Lower lobe of right lung (tissue), 2 donors: ENCODE measurements around the gene HTR2A. TPM values are rescaled to one million over a fixed set of nuclear protein-coding genes. Genes with fewer than 3 reads are reported as not detected.

Experiments used
- ATAC-seq, 2 donors: fragments of 200-7000 bp; cut with Tn5 transposase; one replicate each; pipeline ENCODE4 v1.9.1; 2020 to 2022; ENCODE audit warnings: mild to moderate bottlenecking in 2 of 2, moderate library complexity in 2 of 2
- DNase-seq: peaks from one replicate; pipeline ENCODE4 v3.0.0-alpha.2; 2020
- H3K27ac ChIP-seq: fragments of 200-600 bp; one replicate; pipeline ENCODE4 v1.8.0; 2022
- H3K27me3 ChIP-seq: fragments of 200-600 bp; one replicate; pipeline ENCODE4 v1.8.0; 2022; ENCODE audit warnings: low read depth
- H3K36me3 ChIP-seq: fragments of 200-600 bp; one replicate; pipeline ENCODE4 v1.8.0; 2022; ENCODE audit warnings: mild to moderate bottlenecking
- H3K4me1 ChIP-seq: fragments of 200-600 bp; one replicate; pipeline ENCODE4 v1.8.0; 2022
- H3K4me3 ChIP-seq: fragments of 200-600 bp; one replicate; pipeline ENCODE4 v1.8.0; 2022; ENCODE audit warnings: mild to moderate bottlenecking
- H3K9me3 ChIP-seq: fragments of 200-600 bp; one replicate; pipeline ENCODE4 v1.8.0; 2022
- CTCF ChIP-seq: fragments of 200-600 bp; IDR thresholded peaks from one replicate; pipeline ENCODE4 v1.8.0; 2022; ENCODE audit warnings: antibody characterized with exemption, mild to moderate bottlenecking
- intact Hi-C: fragments of 100-400 bp; cut with DNase I; formaldehyde crosslinking; loops from one replicate; pipeline ENCODE4 v1.11.0; 2022
- total RNA-seq: library from RNA; stranded (reverse); fragmentation: NEBNext Ultra II Directional; extraction: Animal tissue kit (Norgen Biotek cat#: 25700); gene quantifications from one replicate; pipeline ENCODE4 v1.2.1, GENCODE V29; 2021
- donor health status: DM: no; HTN: yes; CAD: no; lungs with severe emphysema.

HTR2A gene
- total RNA-seq, 1 donor from 2014 or later, result 0.32 TPM

GRCh38 chr13:46860722-46861121, 36.1 kb downstream of the HTR2A start:
- DNase-seq, result no peak
- Histone ChIP-seq H3K27ac (no peak overlapping the region), H3K27me3 (no peaks in the 10 kb centered on the region), H3K4me3 (no peak overlapping the region), H3K9me3 (no peaks in the 10 kb centered on the region), H3K4me1 (peaks cover 3% of the 10 kb centered on the region), H3K36me3 (no peaks in the 10 kb centered on the region)
- intact Hi-C loops, result no loop called here
- no peak for ATAC-seq
- no peak for TF ChIP-seq CTCF

DNA sequence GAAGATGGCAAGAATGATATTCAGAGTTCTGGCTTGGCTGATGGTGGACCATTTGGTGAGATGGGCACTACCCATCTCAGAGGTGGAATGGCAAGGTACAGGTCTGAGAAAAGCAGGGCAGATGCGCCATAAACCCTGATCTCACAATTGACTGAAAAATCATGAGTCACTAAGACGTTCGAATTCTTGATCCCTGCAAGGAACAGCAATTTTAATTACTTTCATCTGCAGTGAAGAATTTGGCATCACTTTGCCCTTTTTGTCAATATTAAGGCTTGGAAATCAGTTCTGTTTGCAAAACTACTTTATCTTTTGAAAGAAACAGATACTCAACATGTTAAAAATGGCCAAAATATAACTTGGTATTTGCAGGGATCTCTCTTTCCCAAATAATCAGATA, 38.1 kb downstream of the HTR2A start:
- TF ChIP-seq CTCF, result no peak
- Histone ChIP-seq H3K4me1 (no peaks in the 10 kb centered on the region), H3K4me3 (no peak overlapping the region), H3K27ac (no peak overlapping the region), H3K27me3 (no peaks in the 10 kb centered on the region), H3K9me3 (no peaks in the 10 kb centered on the region), H3K36me3 (no peaks in the 10 kb centered on the region)
- ATAC-seq (no peak), DNase-seq (no peak)
- intact Hi-C loops, result no loop called here

- no peak for TF ChIP-seq CTCF
- Histone ChIP-seq H3K27ac (no peak overlapping the region), H3K4me3 (no peak overlapping the region), H3K9me3 (no peaks in the 10 kb centered on the region), H3K36me3 (no peaks in the 10 kb centered on the region), H3K4me1 (no peaks in the 10 kb centered on the region), H3K27me3 (no peaks in the 10 kb centered on the region)
- ATAC-seq (no peak), DNase-seq (no peak)
- intact Hi-C loops, result no loop called here
Observed at GRCh38 chr13:46858163-46858562, 38.7 kb downstream of the HTR2A start.

GRCh38 chr13:46855664-46856063, 41.2 kb downstream of the HTR2A start:
- Histone ChIP-seq H3K27me3 (no peaks in the 10 kb centered on the region), H3K27ac (no peak overlapping the region), H3K9me3 (no peaks in the 10 kb centered on the region), H3K4me3 (no peak overlapping the region), H3K4me1 (no peaks in the 10 kb centered on the region), H3K36me3 (no peaks in the 10 kb centered on the region)
- DNase-seq, result no peak
- TF ChIP-seq CTCF, result no peak
- intact Hi-C loops, result no loop called here
- no peak for ATAC-seq

DNA sequence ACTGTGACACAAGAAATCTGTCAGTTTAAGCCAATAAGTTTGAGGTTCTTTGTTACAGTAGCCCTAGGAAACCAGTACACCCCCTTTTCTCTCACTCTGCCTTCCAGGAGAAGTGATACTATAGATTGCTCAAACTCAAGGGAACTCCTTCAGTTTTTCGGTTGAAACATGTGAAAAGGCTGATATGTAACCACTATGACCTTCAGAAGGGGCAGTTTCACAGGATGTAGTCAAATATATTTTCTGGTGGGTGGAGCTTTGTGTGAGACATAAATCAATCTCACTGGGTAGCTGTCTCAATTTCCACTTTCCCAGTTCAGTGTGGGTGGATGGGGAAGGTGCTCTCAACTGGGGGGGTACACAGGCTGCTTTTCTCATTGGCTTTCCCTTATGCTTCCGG, 41.7 kb downstream of the HTR2A start:
- TF ChIP-seq CTCF, result no peak
- intact Hi-C loops, result no loop called here

DNA sequence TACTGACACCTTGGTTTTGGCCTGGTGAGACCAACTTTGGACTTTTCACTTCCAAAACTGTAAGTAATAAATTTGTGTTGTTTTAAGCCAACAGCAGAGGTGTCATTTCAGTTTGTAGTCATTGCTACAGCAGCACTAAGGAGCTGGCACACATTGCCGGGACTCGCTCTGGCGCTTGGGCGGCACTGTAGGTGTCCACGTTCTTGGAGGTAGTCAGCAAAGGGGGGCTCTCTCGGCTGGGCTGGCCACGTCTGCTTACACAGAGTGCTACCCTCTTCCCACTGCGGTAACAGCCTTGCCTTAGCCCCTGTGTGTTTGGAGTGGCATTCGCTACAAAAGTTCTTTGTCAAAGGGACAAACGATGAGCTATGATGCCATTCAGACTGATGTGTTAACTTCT, 44.7 kb downstream of the HTR2A start:
- Histone ChIP-seq H3K36me3 (no peaks in the 10 kb centered on the region), H3K27ac (no peak overlapping the region), H3K4me3 (no peak overlapping the region), H3K4me1 (no peaks in the 10 kb centered on the region), H3K9me3 (no peaks in the 10 kb centered on the region), H3K27me3 (no peaks in the 10 kb centered on the region)
- DNase-seq (no peak), ATAC-seq (no peak)
- no peak for TF ChIP-seq CTCF
- intact Hi-C loops, result no loop called here

More for the DNA sequence above, 41.7 kb downstream of the HTR2A start:
- no peak overlapping the region for H3K4me3 ChIP-seq
- H3K36me3 ChIP-seq, result no peaks in the 10 kb centered on the region
- no peaks in the 10 kb centered on the region for H3K27me3 ChIP-seq
- H3K4me1 ChIP-seq, result no peaks in the 10 kb centered on the region
- no peaks in the 10 kb centered on the region for H3K9me3 ChIP-seq
- DNase-seq (no peak), ATAC-seq (peak in 1 of 2 donors; percentile 51)
- no peak overlapping the region for H3K27ac ChIP-seq
